ENCODE results near the gene THOC3.
"Not testable (repeated sequence)": the region's sequence is repeated elsewhere in the genome, so short reads cannot be mapped to it uniquely, and the experiment has no call there.

DNA sequence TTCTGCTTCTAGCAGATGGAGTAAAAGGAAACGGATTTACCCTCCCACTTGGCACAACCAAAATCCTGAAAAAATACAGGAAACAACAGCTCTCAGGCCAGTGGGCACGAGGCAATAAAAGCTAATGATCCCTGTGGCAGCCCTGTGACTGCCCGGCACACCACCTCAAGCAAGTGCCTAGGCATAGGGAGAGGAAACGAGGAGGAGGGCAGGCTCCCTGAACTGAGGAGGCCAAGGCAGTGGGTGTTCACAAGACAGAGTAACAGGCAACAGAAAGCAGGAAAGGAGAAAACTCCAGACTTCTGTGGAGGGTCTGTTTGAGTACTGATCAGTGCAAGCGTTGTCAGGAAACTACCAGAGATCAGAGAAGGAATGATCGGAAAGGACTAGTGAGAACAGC is 29.9 kb upstream of the THOC3 start:
- TF ChIP-seq, protein P1, sequence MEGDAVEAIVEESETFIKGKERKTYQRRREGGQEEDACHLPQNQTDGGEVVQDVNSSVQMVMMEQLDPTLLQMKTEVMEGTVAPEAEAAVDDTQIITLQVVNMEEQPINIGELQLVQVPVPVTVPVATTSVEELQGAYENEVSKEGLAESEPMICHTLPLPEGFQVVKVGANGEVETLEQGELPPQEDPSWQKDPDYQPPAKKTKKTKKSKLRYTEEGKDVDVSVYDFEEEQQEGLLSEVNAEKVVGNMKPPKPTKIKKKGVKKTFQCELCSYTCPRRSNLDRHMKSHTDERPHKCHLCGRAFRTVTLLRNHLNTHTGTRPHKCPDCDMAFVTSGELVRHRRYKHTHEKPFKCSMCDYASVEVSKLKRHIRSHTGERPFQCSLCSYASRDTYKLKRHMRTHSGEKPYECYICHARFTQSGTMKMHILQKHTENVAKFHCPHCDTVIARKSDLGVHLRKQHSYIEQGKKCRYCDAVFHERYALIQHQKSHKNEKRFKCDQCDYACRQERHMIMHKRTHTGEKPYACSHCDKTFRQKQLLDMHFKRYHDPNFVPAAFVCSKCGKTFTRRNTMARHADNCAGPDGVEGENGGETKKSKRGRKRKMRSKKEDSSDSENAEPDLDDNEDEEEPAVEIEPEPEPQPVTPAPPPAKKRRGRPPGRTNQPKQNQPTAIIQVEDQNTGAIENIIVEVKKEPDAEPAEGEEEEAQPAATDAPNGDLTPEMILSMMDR (IDR thresholded peaks at IDR 0.05), result not testable (repeated sequence)
- not testable (repeated sequence) for TF ChIP-seq POLR2A (IDR thresholded peaks at IDR 0.05)
